Measurements from ENCODE around the gene SUPT7L.

Gene SUPT7L

DNA sequence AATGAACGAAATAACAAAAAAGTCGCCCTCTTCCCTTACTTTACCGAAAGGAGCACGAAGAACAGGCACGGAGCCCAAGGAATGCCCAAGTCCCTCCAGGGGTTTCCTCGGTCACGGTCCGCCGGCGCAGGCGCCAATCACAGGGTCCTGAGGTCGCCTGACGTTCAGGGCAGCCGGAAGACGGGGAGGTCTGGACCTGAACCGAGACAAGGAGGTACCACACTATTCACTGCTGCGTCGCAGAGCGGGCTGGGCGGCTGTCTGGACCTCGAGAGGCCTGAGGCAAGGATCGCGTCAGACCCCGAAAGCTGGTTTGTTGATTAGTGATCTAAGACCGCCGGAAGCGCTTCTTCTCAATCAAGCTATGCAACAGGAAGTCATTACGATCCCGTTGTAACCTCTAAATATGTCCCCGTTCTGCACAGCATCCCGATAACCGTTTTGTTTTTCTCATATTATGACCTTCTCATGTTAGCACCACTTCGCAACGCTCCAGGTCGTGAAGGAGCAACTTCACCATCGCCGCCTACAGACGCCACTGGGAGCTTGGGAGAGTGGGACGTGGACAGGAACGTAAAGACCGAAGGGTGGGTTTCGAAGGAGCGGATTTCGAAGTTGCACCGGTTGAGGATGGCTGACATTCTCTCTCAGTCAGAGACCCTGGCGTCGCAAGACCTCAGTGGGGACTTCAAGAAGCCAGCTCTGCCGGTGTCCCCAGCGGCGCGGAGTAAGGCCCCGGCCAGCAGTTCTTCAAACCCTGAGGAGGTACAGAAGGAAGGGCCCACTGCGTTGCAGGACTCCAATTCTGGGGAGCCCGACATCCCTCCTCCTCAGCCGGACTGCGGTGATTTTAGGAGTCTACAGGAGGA lies at the start of gene SUPT7L, which contains the start of gene SLC4A1AP:
Gene SUPT7L (minus strand): TSS at position 330 of the 869 bp plus-strand sequence. CDS start 1,422 bp downstream, outside the sequence.
Gene SLC4A1AP (plus strand): TSS at position 605 of the 869 bp plus-strand sequence. CDS start 26 bp downstream, at position 631.
- peak; percentile 75 for DNase-seq (ENCODE audit: low read depth)
- peak within 1 kb of the TSS; percentile 95 for H3K4me3 ChIP-seq (ENCODE audit: low read depth, low read length)
- TF ChIP-seq, protein P1, sequence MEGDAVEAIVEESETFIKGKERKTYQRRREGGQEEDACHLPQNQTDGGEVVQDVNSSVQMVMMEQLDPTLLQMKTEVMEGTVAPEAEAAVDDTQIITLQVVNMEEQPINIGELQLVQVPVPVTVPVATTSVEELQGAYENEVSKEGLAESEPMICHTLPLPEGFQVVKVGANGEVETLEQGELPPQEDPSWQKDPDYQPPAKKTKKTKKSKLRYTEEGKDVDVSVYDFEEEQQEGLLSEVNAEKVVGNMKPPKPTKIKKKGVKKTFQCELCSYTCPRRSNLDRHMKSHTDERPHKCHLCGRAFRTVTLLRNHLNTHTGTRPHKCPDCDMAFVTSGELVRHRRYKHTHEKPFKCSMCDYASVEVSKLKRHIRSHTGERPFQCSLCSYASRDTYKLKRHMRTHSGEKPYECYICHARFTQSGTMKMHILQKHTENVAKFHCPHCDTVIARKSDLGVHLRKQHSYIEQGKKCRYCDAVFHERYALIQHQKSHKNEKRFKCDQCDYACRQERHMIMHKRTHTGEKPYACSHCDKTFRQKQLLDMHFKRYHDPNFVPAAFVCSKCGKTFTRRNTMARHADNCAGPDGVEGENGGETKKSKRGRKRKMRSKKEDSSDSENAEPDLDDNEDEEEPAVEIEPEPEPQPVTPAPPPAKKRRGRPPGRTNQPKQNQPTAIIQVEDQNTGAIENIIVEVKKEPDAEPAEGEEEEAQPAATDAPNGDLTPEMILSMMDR (IDR thresholded peaks at IDR 0.05; ENCODE audit: low read depth, low read length, missing control alignments) = no peak
- in situ Hi-C loops (cut with HindIII; ENCODE audit: low sequenced_read_pairs) = no loop called here

DNA sequence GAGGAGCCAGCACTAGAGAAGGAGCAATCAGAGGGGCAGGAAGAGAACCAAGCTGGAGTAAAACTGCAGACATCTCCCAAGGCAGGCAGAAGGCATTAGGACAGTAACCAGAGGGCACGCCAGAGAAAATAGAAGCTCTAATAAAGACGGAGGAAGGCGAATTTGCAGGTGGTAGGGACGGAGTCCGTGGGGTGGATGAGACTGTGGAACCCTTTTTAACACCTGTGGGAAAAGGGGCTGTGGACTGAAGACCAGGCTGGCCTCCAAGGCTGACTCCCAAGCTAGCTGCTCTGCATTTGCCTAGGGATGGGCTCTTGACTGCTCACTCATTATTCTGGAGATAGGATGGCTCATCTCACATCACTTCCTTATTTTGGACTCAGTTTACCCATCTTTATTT lies 49.8 kb upstream of the SUPT7L start:
- TF ChIP-seq, protein P1 (IDR thresholded peaks at IDR 0.05; ENCODE audit: low read depth, low read length, missing control alignments) = no peak
- no peak for DNase-seq (ENCODE audit: low read depth)
- in situ Hi-C loops (cut with HindIII; ENCODE audit: low sequenced_read_pairs) = no loop called here
- H3K4me3 ChIP-seq (ENCODE audit: low read depth, low read length) = no peak overlapping the region

DNA sequence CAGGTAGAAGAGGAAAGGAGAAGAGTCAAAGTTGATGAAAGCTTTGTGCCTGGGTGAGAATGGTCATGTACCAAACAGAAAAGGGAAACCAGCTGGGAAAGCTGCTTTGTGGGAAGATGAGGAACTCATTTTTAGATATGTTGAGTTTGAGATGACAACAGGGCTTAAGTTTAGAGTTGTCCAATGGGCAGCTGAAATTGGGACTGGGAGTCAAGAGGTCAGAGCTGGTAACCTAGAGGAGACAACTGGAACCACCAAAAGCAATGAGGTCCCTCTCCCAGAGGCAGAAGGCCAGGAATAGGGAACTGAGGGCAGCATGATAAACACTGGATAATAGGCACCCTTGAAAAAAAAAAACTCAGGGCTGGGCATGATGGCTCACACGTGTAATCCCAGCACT lies 49.1 kb upstream of the SUPT7L start:
- TF ChIP-seq, protein P1 (IDR thresholded peaks at IDR 0.05; ENCODE audit: low read depth, low read length, missing control alignments) = no peak
- in situ Hi-C loops (cut with HindIII; ENCODE audit: low sequenced_read_pairs) = no loop called here
- no peak overlapping the region for H3K4me3 ChIP-seq (ENCODE audit: low read depth, low read length)
- no peak for DNase-seq (ENCODE audit: low read depth)

DNA sequence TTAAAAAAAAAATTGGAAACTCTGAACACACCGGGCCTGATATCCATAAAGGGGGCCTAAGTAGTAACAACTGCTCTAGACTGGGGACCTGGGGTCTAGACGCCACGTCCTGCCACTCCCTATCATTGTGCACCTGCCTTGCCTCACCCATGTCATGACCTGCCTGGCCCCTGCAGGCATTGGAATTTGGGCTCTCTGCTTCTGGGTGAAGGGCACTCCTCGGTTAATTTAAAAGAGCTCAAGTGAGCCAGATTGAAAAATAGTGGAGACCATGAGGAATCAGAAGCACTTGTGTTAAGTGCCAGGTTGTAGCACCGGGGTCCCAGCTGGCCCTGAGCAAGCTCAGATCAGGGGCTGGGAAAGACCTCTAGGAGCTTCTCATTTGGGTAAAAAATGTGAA lies 48.4 kb upstream of the SUPT7L start:
- in situ Hi-C loops (cut with HindIII; ENCODE audit: low sequenced_read_pairs) = no loop called here
- no peak for DNase-seq (ENCODE audit: low read depth)
- TF ChIP-seq, protein P1 (IDR thresholded peaks at IDR 0.05; ENCODE audit: low read depth, low read length, missing control alignments) = no peak
- H3K4me3 ChIP-seq (ENCODE audit: low read depth, low read length) = no peak overlapping the region

- H3K4me3 ChIP-seq (ENCODE audit: low read depth, low read length) = no peak overlapping the region
- in situ Hi-C loops (cut with HindIII; ENCODE audit: low sequenced_read_pairs) = no loop called here
- TF ChIP-seq, protein P1 (IDR thresholded peaks at IDR 0.05; ENCODE audit: low read depth, low read length, missing control alignments) = no peak
- peak; percentile 3 for DNase-seq (ENCODE audit: low read depth)
Measured at GRCh38 chr2:27710640-27711430, 47.4 kb upstream of the SUPT7L start.

DNA sequence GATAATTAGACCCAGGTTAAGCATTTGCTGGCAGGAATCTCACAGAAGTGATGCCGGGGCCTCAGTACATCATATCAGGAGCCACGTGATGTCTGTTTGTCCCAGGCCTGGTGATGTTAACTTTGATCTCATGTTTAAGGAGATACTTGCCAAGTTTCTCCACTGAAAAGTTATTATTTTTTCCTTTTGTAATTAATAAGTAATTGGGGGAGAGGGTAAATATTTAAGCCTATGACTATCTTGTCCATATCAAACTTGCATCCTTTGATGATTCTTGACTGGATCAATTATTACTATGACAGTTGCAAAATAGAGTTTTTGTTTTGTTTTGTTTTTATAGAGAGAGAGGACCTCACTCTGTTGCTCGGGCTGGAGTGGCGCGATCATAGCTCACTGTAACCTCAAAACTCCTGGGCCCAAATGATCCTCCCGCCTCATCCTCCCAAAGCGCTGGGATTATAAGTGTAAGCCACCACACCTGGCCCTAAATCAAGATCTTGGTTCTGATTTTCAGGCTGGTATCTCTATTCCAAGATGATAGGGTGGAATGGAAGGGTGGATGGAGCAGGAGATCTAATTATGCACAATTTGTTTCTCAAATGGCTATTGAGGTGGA lies 46.7 kb upstream of the SUPT7L start:
- in situ Hi-C loops (cut with HindIII; ENCODE audit: low sequenced_read_pairs) = no loop called here
- no peak overlapping the region for H3K4me3 ChIP-seq (ENCODE audit: low read depth, low read length)
- no peak for DNase-seq (ENCODE audit: low read depth)
- TF ChIP-seq, protein P1 (IDR thresholded peaks at IDR 0.05; ENCODE audit: low read depth, low read length, missing control alignments) = no peak
